ENCODE data around the gene PTPRM.

- no peak for TF ChIP-seq ZNF660 (tag by site-specific recombination; IDR thresholded peaks at IDR 0.05)
- no peak for TF ChIP-seq ZNF239 (tag by site-specific recombination; IDR thresholded peaks at IDR 0.05)
- TF ChIP-seq KLF10 (tag by site-specific recombination; IDR thresholded peaks at IDR 0.05): no peak
- no peak for TF ChIP-seq SP2 (tag by site-specific recombination; IDR thresholded peaks at IDR 0.05)
- no peak for TF ChIP-seq ZNF335 (tag by site-specific recombination; conservative IDR thresholded peaks at IDR 0.05)
- no peak for TF ChIP-seq ZBTB49 (tag by site-specific recombination; IDR thresholded peaks at IDR 0.05; ENCODE audit: low read depth)
- TF ChIP-seq ZNF776 (tag by site-specific recombination; IDR thresholded peaks at IDR 0.05; ENCODE audit: borderline replicate concordance): no peak
These were observed 48.7 kb downstream of the PTPRM start for GRCh38 chr18:7615840-7616239.

Data from HEK293 (cell line).